Globus pallidus (tissue), 1 donor: ENCODE data around the gene B3GNT9.

ENCODE experiments used
- DNase-seq: peaks from one replicate; pipeline ENCODE4 v3.0.0-alpha.2; 2015; ENCODE audit warnings: low spot score

Gene B3GNT9

DNA sequence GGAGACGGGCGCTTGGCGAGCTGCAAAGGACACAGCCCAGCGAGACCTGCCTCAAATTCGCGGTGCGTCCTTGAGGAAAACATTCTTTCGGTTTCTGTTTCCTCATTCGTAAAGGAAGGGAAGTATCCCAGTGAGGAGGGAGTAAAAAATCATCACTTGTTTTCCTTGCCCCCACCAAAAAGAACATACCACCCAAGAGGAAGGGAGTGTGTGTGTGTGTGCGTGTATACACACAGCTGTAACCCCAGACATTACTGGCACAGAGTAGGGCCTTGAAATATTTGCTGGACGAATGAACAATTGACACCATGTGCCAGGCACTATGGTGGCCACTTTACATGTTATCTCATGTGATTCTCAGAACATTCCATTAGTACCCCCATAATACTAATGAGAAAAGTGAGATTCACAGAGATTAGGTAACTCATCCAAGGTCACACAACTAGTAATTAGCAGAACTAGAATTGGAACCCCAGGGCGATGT, 34.9 kb upstream of the B3GNT9 start:
- DNase-seq = no peak

DNA sequence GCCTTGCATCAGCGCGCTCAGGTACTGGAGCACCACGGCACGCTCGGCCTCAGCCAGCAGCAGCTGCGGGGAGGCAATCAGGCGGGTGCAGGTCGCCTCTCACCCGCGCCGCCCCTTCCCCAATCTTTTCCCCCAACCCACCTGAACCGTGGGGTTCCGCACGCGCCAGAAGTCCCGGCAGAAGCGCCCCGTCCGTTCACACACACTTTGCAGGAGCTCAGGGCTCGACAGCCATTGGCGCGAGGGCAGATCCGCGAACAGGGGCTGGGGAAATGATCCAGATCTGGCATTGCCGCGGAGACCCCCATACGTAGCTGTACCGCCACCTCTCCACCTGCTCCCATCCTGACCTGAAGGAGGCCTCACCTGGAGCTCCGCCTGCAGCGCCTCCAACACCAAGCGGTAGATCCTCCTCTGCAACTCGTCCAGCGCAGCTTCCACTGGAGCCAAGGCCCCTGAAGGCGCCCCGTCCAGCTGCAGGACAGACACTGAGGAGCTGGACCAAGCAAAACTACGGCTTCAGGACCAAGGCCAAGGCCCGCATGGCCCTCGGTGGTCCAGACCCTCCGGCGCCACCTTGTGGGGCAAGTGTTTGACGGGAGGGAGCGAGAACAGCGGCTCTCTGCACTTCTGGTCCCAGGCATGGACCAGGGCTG, 34.3 kb upstream of the B3GNT9 start:
- peak; percentile 80 for DNase-seq

- DNase-seq = no peak
Measured at GRCh38 chr16:67184453-67184994, 33.7 kb upstream of the B3GNT9 start.

GRCh38 chr16:67183627-67184452, 33.0 kb upstream of the B3GNT9 start, which contains the start of gene MATCAP1:
MATCAP1 (minus strand) TSS chr16:67183963; CDS start chr16:67180610, 3,353 bp downstream.
- peak; percentile 97 for DNase-seq

DNA sequence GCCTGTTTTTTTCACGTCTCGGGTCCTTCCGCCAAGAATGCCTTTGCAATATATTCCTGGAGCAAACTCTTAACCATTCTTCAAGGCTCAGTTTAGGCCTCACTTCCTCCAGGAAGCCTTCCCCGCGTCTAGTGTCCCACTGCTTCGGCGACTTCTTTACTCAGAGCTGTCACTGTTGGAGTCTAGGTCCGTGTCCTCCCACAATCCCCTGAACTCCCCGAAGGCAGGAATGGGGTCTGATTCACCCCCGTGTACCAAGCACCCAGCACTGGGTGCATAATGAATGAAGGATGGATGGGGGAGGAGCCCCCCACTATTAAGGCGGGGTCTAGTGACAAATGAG, 32.5 kb upstream of the B3GNT9 start:
- DNase-seq = no peak

GRCh38 chr16:67182288-67182687, 31.5 kb upstream of the B3GNT9 start:
- no peak for DNase-seq

- DNase-seq = no peak
Measured at GRCh38 chr16:67181346-67181745, 30.5 kb upstream of the B3GNT9 start.

- no peak for DNase-seq
Measured at GRCh38 chr16:67180166-67180565, 29.4 kb upstream of the B3GNT9 start.

GRCh38 chr16:67179421-67180080, 28.8 kb upstream of the B3GNT9 start:
- DNase-seq = no peak

GRCh38 chr16:67177743-67178699, 27.2 kb upstream of the B3GNT9 start:
- DNase-seq = no peak

DNA sequence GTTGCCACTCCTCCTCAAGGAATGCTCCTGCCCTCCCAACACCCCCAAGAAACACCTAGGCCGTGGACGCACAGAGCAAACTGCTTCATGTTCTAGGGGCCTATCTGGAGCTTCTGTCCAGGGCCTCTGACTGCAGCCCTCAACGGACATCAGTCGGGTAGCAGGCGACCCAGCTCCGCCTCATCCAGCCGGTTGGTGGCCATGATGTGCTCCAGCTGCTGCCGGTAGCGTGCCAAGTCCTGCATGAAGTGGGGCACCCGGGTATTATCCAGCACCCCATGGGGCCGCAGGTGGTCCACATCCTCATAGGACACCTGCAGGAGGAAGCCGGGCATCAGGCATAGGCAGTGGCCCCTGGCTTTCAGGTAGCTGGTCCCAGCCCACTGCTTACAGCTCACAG, 25.9 kb upstream of the B3GNT9 start:
- no peak for DNase-seq

- DNase-seq = no peak
Measured at GRCh38 chr16:67174706-67175231, 24.0 kb upstream of the B3GNT9 start.

- peak; percentile 78 for DNase-seq
Measured at GRCh38 chr16:67173808-67174705, 23.3 kb upstream of the B3GNT9 start.

GRCh38 chr16:67173323-67173722, 22.5 kb upstream of the B3GNT9 start:
- DNase-seq = no peak

DNA sequence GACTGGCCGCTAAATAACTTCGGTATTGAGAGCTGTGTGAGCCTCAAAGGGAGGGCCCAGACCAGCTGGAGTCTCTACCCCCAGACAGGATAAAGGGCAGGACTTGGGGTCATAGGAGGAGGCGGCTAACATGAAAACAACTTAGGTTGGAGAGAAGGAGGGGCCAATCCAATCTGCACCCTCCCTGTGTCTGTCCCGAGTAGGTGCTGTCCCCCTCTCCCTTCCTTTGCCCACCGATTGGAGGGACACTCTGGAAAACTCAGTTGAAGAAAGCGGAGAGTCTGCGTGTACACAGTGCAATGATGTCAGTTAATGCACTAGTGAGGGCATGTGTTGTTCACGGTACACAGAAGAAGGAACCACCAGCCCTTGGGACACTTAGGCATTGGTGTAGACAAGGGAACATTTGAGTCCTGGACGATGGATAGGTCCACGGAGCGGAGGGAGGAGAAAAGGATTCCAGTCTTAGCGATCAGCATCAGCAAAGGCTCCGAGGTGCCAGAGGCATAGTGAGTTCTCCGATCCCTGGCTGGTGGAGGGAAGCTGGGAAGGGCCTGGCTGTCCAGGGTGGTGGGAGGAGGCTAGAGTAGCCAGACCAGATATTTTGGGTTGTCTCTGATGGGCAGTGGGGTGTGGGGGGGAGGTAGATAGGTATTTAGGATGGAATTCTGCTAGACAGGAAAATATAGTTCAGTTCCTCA, 20.3 kb upstream of the B3GNT9 start:
- DNase-seq = no peak

GRCh38 chr16:67170168-67170948, 19.6 kb upstream of the B3GNT9 start, which contains the start of gene NOL3:
NOL3 (plus strand) TSS chr16:67170538.
- peak; percentile 75 for DNase-seq

DNA sequence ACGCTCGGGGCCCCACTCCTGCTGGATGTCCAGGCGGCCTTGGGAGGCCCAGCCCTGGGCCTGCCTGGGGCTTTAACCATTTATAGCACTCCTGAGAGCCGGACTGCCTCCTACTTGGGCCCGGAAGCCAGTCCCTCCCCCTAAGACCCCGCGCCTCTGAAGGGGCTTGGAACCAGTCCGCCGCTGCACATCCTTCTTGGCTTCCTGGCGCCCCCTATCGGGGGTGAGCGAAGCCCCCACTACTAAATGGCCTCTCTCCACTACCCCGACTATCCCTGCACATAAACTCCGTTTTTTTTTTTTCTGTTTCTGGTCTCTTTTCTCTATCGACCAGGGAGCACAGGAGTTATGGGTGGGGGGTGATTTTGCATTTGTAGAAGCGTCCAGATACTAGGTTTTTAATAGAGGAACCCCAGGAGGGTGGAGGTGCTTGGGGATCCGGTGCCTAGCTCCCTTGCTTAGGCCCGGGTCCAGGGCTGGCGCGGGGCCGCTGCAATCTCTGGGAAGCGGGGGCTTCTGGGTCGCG, 18.9 kb upstream of the B3GNT9 start:
- DNase-seq = no peak

DNA sequence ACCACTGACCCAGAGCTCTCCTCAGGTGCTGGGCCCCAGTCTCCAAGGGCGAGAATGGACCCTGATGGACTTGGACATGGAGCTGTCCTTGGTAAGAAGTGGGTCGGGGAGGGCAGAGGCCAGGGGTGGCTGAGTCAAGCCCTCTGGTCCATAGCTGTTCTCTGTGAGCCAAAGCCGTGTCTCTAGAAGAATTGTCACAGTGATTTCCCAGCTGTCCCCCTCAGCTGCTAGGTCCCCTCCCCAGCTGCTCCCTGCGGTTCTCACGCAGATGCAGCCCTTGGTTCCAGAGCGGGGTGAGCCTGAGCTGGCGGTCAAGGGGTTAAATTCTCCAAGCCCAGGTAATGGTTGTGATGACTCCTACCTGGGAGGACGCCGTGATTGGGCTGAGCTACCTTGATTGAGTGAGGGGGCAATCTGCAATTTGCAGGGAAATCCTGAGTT, 18.2 kb upstream of the B3GNT9 start:
- no peak for DNase-seq
